Stomach smooth muscle (tissue), 2 donors: ENCODE data around the gene SLC25A34.
A peak's percentile ranks its signal among the peaks of the same experiment; 100 is the strongest.

ENCODE experiments used
- H3K27ac ChIP-seq: one replicate; pipeline ENCODE4 v1.7.0; 2013; ENCODE audit warnings: mild to moderate bottlenecking, low read length, inconsistent platforms
- H3K27me3 ChIP-seq, 2 donors: one replicate each; pipeline ENCODE4 v1.7.0; 2013; ENCODE audit warnings: low read length in 2 of 2; ENCODE audit not compliant: insufficient read depth in 2 of 2, control insufficient read depth in 1 of 2
- H3K36me3 ChIP-seq, 2 donors: one replicate each; pipeline ENCODE4 v1.7.0; 2013; ENCODE audit warnings: low read length in 2 of 2; ENCODE audit not compliant: control insufficient read depth in 2 of 2, insufficient read depth in 2 of 2
- H3K4me1 ChIP-seq: one replicate; pipeline ENCODE4 v1.7.0; 2013; ENCODE audit warnings: low read length; ENCODE audit not compliant: control insufficient read depth, insufficient read depth
- H3K4me3 ChIP-seq, 2 donors: one replicate each; pipeline ENCODE4 v1.7.0; 2013; ENCODE audit warnings: low read length in 2 of 2
- H3K9ac ChIP-seq, 2 donors: one replicate each; pipeline ENCODE4 v1.7.0; 2013; ENCODE audit warnings: low read length in 2 of 2, mild to moderate bottlenecking in 1 of 2
- H3K9me3 ChIP-seq, 2 donors: one replicate each; pipeline ENCODE4 v1.7.0; 2013; ENCODE audit warnings: low read length in 2 of 2; ENCODE audit not compliant: control insufficient read depth in 2 of 2
- donor health status: healthy.
- donor health status: Pancreatic carcinoma.

The SLC25A34 gene

GRCh38 chr1:15755021-15755645 is 19.1 kb downstream of the SLC25A34 start:
- Histone ChIP-seq H3K9ac (no peak overlapping the region), H3K27me3 (no peaks in the 10 kb centered on the region), H3K4me3 (no peak overlapping the region), H3K36me3 (no peaks in the 10 kb centered on the region), H3K9me3 (no peaks in the 10 kb centered on the region), H3K4me1 (peaks cover 16% of the 10 kb centered on the region), H3K27ac (no peak overlapping the region)

GRCh38 chr1:15755646-15756040 is 19.6 kb downstream of the SLC25A34 start:
- H3K27me3 ChIP-seq, result no peaks in the 10 kb centered on the region
- no peak overlapping the region for H3K9ac ChIP-seq
- H3K4me1 ChIP-seq, result peaks cover 18% of the 10 kb centered on the region
- H3K9me3 ChIP-seq, result no peaks in the 10 kb centered on the region
- no peak overlapping the region for H3K27ac ChIP-seq
- no peak overlapping the region for H3K4me3 ChIP-seq
- H3K36me3 ChIP-seq, result no peaks in the 10 kb centered on the region

GRCh38 chr1:15756143-15757015 is 20.3 kb downstream of the SLC25A34 start:
- Histone ChIP-seq H3K4me1 (peaks cover 24% of the 10 kb centered on the region), H3K9ac (no peak overlapping the region)

GRCh38 chr1:15757016-15757543 is 21.0 kb downstream of the SLC25A34 start:
- peaks cover 24% of the 10 kb centered on the region for H3K4me1 ChIP-seq
- no peaks in the 10 kb centered on the region for H3K27me3 ChIP-seq
- no peak overlapping the region for H3K9ac ChIP-seq
- no peaks in the 10 kb centered on the region for H3K9me3 ChIP-seq
- H3K36me3 ChIP-seq, result no peaks in the 10 kb centered on the region
- peak overlapping the region in 1 of 2 donors; percentile 15 for H3K4me3 ChIP-seq
- H3K27ac ChIP-seq, result peak overlapping the region; percentile 49

More at GRCh38 chr1:15756143-15757015, 20.3 kb downstream of the SLC25A34 start:
- Histone ChIP-seq H3K36me3 (no peaks in the 10 kb centered on the region), H3K27ac (no peak overlapping the region), H3K27me3 (no peaks in the 10 kb centered on the region), H3K4me3 (no peak overlapping the region), H3K9me3 (no peaks in the 10 kb centered on the region)

GRCh38 chr1:15757575-15758342 is 21.7 kb downstream of the SLC25A34 start:
- Histone ChIP-seq H3K4me3 (peak overlapping the region; percentile 10 to 61), H3K36me3 (no peaks in the 10 kb centered on the region), H3K4me1 (peaks cover 24% of the 10 kb centered on the region), H3K9me3 (no peaks in the 10 kb centered on the region), H3K27me3 (no peaks in the 10 kb centered on the region), H3K9ac (peak overlapping the region; percentile 17 to 60), H3K27ac (peak overlapping the region; percentile 49)

GRCh38 chr1:15758343-15758931 is 22.4 kb downstream of the SLC25A34 start, which contains the start of gene FBLIM1:
Gene FBLIM1 (plus strand): TSS chr1:15758795. CDS start chr1:15764984, 6,189 bp downstream.
- H3K27me3 ChIP-seq, result no peaks in the 10 kb centered on the region
- peaks cover 24% of the 10 kb centered on the region for H3K4me1 ChIP-seq
- H3K9ac ChIP-seq, result peak within 1 kb of the TSS; percentile 64 to 75

GRCh38 chr1:15758953-15759661 is 23.0 kb downstream of the SLC25A34 start:
- H3K27me3 ChIP-seq, result no peaks in the 10 kb centered on the region
- H3K27ac ChIP-seq, result peak overlapping the region; percentile 18
- H3K9ac ChIP-seq, result peak overlapping the region; percentile 64 to 75
- H3K9me3 ChIP-seq, result no peaks in the 10 kb centered on the region
- H3K4me3 ChIP-seq, result peak overlapping the region; percentile 60 to 80
- H3K36me3 ChIP-seq, result no peaks in the 10 kb centered on the region
- peaks cover 24% of the 10 kb centered on the region for H3K4me1 ChIP-seq

More at GRCh38 chr1:15758343-15758931, 22.4 kb downstream of the SLC25A34 start, which contains the start of gene FBLIM1:
- H3K4me3 ChIP-seq, result peak within 1 kb of the TSS; percentile 60 to 80
- H3K9me3 ChIP-seq, result no peaks in the 10 kb centered on the region
- H3K27ac ChIP-seq, result peak within 1 kb of the TSS; percentile 49
- no peaks in the 10 kb centered on the region for H3K36me3 ChIP-seq

- Histone ChIP-seq H3K27me3 (no peaks in the 10 kb centered on the region), H3K36me3 (no peaks in the 10 kb centered on the region), H3K9ac (peak overlapping the region; percentile 42 to 44), H3K4me1 (peaks cover 28% of the 10 kb centered on the region), H3K27ac (peak overlapping the region; percentile 31), H3K4me3 (peak overlapping the region; percentile 3 to 60), H3K9me3 (no peaks in the 10 kb centered on the region)
Measured at GRCh38 chr1:15760520-15761211, 24.6 kb downstream of the SLC25A34 start.

- no peaks in the 10 kb centered on the region for H3K36me3 ChIP-seq
- no peaks in the 10 kb centered on the region for H3K27me3 ChIP-seq
- H3K4me1 ChIP-seq, result peaks cover 28% of the 10 kb centered on the region
- H3K27ac ChIP-seq, result peak overlapping the region; percentile 31
- H3K4me3 ChIP-seq, result peak overlapping the region; percentile 3 to 60
- H3K9me3 ChIP-seq, result no peaks in the 10 kb centered on the region
- peak overlapping the region; percentile 42 to 44 for H3K9ac ChIP-seq
Measured at GRCh38 chr1:15761366-15762128, 25.5 kb downstream of the SLC25A34 start.
